SK-N-SH treated with all-trans-retinoic acid at 6 μM for 48 hours (cell line): ENCODE results near the gene AFG1L.

Source experiments
- ATAC-seq: fragments of 200-7000 bp; cut with Tn5 transposase; 3 replicates; pipeline ENCODE4 v1.9.1; 2020; ENCODE audit warnings: mild to moderate bottlenecking, moderate library complexity
- ARNTL ChIP-seq: fragments of 450-650 bp; formaldehyde crosslinking; IDR thresholded peaks from 2 replicates; pipeline ENCODE4 v1.5.0; 2020; ENCODE audit warnings: low read depth, mild to moderate bottlenecking, moderate library complexity, borderline replicate concordance
- BACH2 ChIP-seq: fragments of 250-450 bp; sonication (Bioruptor Pico); IDR thresholded peaks from 2 replicates; pipeline ENCODE4 v1.9.0; 2021; ENCODE audit warnings: mild to moderate bottlenecking, borderline replicate concordance
- CSDC2 ChIP-seq: fragments of 250-450 bp; sonication (Bioruptor Pico); IDR thresholded peaks from 2 replicates; pipeline ENCODE4 v1.5.0; 2020; ENCODE audit warnings: mild to moderate bottlenecking, moderate library complexity
- ESRRG ChIP-seq: fragments of 250-450 bp; sonication (Bioruptor Pico); IDR thresholded peaks from 2 replicates; pipeline ENCODE4 v1.6.1; 2021; ENCODE audit warnings: mild to moderate bottlenecking
- GLIS3 ChIP-seq: fragments of 250-450 bp; sonication (Bioruptor Pico); IDR thresholded peaks from 2 replicates; pipeline ENCODE4 v1.5.0; 2020; ENCODE audit warnings: mild to moderate bottlenecking, moderate library complexity
- ISL1 ChIP-seq: fragments of 250-450 bp; sonication (Bioruptor Pico); IDR thresholded peaks from 2 replicates; pipeline ENCODE4 v2.1.2; 2022; ENCODE audit warnings: mild to moderate bottlenecking, moderate library complexity
- OSR1 ChIP-seq: fragments of 250-450 bp; sonication (Bioruptor Pico); IDR thresholded peaks from 2 replicates; pipeline ENCODE4 v1.8.0; 2022; ENCODE audit warnings: moderate library complexity, mild to moderate bottlenecking, inconsistent platforms
- PPARA ChIP-seq: fragments of 250-450 bp; sonication (Bioruptor Pico); IDR thresholded peaks from 2 replicates; pipeline ENCODE4 v1.5.0; 2020; ENCODE audit warnings: mild to moderate bottlenecking, borderline replicate concordance
- RARB ChIP-seq: fragments of 250-450 bp; sonication (Bioruptor Pico); IDR thresholded peaks from 2 replicates; pipeline ENCODE4 v1.8.0; 2021; ENCODE audit warnings: mild to moderate bottlenecking, moderate library complexity
- SNAI2 ChIP-seq: fragments of 250-450 bp; sonication (Bioruptor Pico); IDR thresholded peaks from 2 replicates; pipeline ENCODE4 v1.5.0; 2020; ENCODE audit warnings: mild to moderate bottlenecking, moderate library complexity
- TCF4 ChIP-seq: fragments of 250-450 bp; sonication (Bioruptor Pico); IDR thresholded peaks from 2 replicates; pipeline ENCODE4 v1.8.0; 2021; ENCODE audit warnings: mild to moderate bottlenecking, moderate library complexity, borderline replicate concordance
- TOX ChIP-seq: fragments of 250-450 bp; sonication (Bioruptor Pico); IDR thresholded peaks from 2 replicates; pipeline ENCODE4 v1.8.0; 2021; ENCODE audit warnings: mild to moderate bottlenecking, moderate library complexity, borderline replicate concordance
- ZC3H10 ChIP-seq: fragments of 250-450 bp; sonication (Bioruptor Pico); IDR thresholded peaks from 2 replicates; pipeline ENCODE4 v1.5.1; 2021; ENCODE audit warnings: mild to moderate bottlenecking, moderate library complexity
- ZFP3 ChIP-seq: fragments of 250-450 bp; sonication (Bioruptor Pico); IDR thresholded peaks from 2 replicates; pipeline ENCODE4 v1.5.0; 2020; ENCODE audit warnings: mild to moderate bottlenecking, moderate library complexity
- ZFP30 ChIP-seq: fragments of 450-650 bp; formaldehyde crosslinking; IDR thresholded peaks from 2 replicates; pipeline ENCODE4 v1.5.0; 2022; ENCODE audit warnings: mild to moderate bottlenecking, moderate library complexity
- ZNF70 ChIP-seq: fragments of 450-650 bp; formaldehyde crosslinking; IDR thresholded peaks from 2 replicates; pipeline ENCODE4 v1.5.0; 2020; ENCODE audit warnings: mild to moderate bottlenecking, moderate library complexity
- ZNF8 ChIP-seq: fragments of 450-650 bp; formaldehyde crosslinking; IDR thresholded peaks from 2 replicates; pipeline ENCODE4 v1.5.0; 2020; ENCODE audit warnings: mild to moderate bottlenecking, moderate library complexity
- TF ChIP-seq, protein P1 (sequence below): fragments of 250-450 bp; sonication (Bioruptor Pico); IDR thresholded peaks from 2 replicates; pipeline ENCODE4 v1.5.0; 2020; ENCODE audit warnings: mild to moderate bottlenecking, moderate library complexity
- TF ChIP-seq, protein P2 (sequence below): fragments of 250-450 bp; sonication (Bioruptor Pico); IDR thresholded peaks from 2 replicates; pipeline ENCODE4 v1.8.0; 2021; ENCODE audit warnings: low read depth, mild to moderate bottlenecking, moderate library complexity, borderline replicate concordance
- TF ChIP-seq, protein P3 (sequence below): fragments of 250-450 bp; sonication (Bioruptor Pico); IDR thresholded peaks from 2 replicates; pipeline ENCODE4 v1.8.0; 2020; ENCODE audit warnings: mild to moderate bottlenecking, moderate library complexity, borderline replicate concordance
- TF ChIP-seq, protein P4 (sequence below): fragments of 250-450 bp; sonication (Bioruptor Pico); IDR thresholded peaks from 2 replicates; pipeline ENCODE4 v1.5.1; 2021; ENCODE audit warnings: mild to moderate bottlenecking, moderate library complexity

AFG1L gene

DNA sequence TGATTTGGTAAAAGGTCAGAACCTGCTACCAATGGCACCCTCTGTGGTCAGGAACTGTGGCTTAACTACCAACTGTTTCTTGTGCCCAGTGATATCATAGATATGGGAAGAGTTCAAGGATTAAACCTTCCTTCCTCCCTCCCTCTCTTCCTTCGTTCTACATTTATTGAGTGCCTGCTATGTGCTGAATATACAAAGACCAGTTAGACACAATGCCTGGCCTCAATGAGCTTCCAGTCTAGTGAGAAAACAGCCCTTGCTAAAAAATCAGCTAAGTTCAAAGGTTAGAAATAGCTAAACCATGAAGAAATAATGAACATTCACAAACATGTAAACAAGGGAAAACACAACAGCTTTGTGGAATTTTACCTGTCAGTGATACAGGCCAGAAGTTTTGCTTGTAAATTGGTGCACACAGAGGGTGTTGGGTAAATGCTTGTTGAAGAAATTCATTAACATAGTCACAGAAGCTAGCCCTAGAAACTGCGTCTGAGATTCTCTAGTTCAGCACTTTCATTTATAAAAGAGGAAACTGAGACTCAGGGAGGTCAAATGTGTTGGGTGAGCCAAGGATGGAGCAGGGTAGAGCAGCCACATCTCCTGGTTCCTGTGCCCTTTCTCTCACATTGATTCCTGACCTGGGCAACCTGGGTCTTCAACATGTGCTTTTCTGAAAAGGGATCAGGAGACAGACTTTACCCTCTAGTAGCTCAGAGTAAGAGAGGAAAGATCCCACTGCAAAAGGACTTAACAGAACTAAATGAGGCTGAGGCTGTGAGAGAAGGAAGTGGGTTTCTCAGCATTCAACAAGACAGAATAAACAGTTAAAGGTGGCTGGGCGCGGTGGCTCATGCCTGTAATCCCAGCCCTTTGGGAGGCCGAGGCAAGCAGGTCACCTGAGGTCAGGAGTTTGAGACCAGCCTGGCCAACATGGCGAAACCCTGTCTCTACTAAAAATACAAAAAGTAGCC, 251.5 kb downstream of the AFG1L start (continued):
- TF ChIP-seq, protein P1, sequence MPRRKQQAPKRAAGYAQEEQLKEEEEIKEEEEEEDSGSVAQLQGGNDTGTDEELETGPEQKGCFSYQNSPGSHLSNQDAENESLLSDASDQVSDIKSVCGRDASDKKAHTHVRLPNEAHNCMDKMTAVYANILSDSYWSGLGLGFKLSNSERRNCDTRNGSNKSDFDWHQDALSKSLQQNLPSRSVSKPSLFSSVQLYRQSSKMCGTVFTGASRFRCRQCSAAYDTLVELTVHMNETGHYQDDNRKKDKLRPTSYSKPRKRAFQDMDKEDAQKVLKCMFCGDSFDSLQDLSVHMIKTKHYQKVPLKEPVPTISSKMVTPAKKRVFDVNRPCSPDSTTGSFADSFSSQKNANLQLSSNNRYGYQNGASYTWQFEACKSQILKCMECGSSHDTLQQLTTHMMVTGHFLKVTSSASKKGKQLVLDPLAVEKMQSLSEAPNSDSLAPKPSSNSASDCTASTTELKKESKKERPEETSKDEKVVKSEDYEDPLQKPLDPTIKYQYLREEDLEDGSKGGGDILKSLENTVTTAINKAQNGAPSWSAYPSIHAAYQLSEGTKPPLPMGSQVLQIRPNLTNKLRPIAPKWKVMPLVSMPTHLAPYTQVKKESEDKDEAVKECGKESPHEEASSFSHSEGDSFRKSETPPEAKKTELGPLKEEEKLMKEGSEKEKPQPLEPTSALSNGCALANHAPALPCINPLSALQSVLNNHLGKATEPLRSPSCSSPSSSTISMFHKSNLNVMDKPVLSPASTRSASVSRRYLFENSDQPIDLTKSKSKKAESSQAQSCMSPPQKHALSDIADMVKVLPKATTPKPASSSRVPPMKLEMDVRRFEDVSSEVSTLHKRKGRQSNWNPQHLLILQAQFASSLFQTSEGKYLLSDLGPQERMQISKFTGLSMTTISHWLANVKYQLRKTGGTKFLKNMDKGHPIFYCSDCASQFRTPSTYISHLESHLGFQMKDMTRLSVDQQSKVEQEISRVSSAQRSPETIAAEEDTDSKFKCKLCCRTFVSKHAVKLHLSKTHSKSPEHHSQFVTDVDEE (CRISPR knock-in tag) = no peak
- no peak for TF ChIP-seq PPARA
- TF ChIP-seq ISL1 (CRISPR knock-in tag) = no peak
- no peak for TF ChIP-seq ZFP3 (CRISPR knock-in tag)
- no peak for TF ChIP-seq ZC3H10 (CRISPR knock-in tag)
- TF ChIP-seq ARNTL (CRISPR knock-in tag) = no peak
- TF ChIP-seq ZFP30 (CRISPR knock-in tag) = no peak
- no peak for TF ChIP-seq TOX (CRISPR knock-in tag)
- TF ChIP-seq SNAI2 (CRISPR knock-in tag) = no peak

DNA sequence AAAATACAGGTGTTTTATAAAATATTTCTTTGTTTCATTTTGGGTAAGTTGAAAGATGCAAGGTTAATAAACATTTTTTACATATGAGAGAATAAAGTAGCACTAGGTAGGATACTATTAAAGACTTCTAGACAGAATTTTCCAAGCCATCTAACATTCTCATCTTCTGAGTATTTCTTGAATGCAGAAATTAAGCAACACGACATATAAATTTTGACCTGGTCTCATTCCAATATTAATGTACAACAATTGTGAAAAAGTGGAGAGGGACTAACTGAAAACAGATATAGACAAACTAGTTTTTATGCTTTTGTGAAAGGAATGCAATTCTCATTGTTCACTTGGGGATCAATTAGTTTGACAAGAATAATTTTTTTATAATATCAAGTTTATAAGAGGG, 254.4 kb downstream of the AFG1L start:
- ATAC-seq = no peak
- TF ChIP-seq ZNF8 (CRISPR knock-in tag) (no peak), ZNF70 (no peak), OSR1 (CRISPR knock-in tag) (no peak)

DNA sequence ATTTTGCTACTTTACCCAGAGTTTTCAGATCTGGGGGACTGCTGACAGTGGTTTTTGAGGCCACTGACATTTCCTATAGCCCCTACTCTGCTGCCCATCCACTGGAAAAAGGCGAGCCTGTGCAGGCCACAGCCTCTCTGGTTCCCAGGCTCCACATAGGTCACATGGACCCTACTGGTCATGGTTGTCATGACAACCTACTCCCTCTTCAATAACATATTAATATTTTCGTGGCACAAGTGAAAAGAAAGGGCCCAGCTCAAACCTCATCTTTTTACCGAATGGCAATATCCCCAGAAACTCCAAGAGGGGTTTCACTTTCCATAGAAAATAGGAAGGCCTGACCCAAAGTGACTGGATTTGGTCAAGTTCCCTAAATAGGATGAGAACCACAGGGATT, 254.9 kb downstream of the AFG1L start:
- no peak for ATAC-seq

More for the DNA sequence above, 254.9 kb downstream of the AFG1L start:
- no peak for TF ChIP-seq ESRRG (CRISPR knock-in tag)
- TF ChIP-seq ZNF8 (CRISPR knock-in tag) = no peak
- TF ChIP-seq, protein P2, sequence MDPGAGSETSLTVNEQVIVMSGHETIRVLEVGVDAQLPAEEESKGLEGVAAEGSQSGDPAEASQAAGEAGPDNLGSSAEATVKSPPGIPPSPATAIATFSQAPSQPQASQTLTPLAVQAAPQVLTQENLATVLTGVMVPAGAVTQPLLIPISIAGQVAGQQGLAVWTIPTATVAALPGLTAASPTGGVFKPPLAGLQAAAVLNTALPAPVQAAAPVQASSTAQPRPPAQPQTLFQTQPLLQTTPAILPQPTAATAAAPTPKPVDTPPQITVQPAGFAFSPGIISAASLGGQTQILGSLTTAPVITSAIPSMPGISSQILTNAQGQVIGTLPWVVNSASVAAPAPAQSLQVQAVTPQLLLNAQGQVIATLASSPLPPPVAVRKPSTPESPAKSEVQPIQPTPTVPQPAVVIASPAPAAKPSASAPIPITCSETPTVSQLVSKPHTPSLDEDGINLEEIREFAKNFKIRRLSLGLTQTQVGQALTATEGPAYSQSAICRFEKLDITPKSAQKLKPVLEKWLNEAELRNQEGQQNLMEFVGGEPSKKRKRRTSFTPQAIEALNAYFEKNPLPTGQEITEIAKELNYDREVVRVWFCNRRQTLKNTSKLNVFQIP (CRISPR knock-in tag) = no peak
- TF ChIP-seq BACH2 (CRISPR knock-in tag) = no peak
- TF ChIP-seq ZNF70 = no peak
- no peak for TF ChIP-seq ZC3H10 (CRISPR knock-in tag)
- TF ChIP-seq CSDC2 (CRISPR knock-in tag) = no peak
- no peak for TF ChIP-seq ARNTL (CRISPR knock-in tag)
- TF ChIP-seq RARB (CRISPR knock-in tag) = no peak
- TF ChIP-seq OSR1 (CRISPR knock-in tag) = no peak
- no peak for TF ChIP-seq ISL1 (CRISPR knock-in tag)
- TF ChIP-seq SNAI2 (CRISPR knock-in tag) = no peak
- no peak for TF ChIP-seq ZFP30 (CRISPR knock-in tag)
- TF ChIP-seq PPARA = no peak
- no peak for TF ChIP-seq TCF4
- TF ChIP-seq TOX (CRISPR knock-in tag) = no peak
- TF ChIP-seq, protein P3, sequence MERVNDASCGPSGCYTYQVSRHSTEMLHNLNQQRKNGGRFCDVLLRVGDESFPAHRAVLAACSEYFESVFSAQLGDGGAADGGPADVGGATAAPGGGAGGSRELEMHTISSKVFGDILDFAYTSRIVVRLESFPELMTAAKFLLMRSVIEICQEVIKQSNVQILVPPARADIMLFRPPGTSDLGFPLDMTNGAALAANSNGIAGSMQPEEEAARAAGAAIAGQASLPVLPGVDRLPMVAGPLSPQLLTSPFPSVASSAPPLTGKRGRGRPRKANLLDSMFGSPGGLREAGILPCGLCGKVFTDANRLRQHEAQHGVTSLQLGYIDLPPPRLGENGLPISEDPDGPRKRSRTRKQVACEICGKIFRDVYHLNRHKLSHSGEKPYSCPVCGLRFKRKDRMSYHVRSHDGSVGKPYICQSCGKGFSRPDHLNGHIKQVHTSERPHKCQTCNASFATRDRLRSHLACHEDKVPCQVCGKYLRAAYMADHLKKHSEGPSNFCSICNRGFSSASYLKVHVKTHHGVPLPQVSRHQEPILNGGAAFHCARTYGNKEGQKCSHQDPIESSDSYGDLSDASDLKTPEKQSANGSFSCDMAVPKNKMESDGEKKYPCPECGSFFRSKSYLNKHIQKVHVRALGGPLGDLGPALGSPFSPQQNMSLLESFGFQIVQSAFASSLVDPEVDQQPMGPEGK (CRISPR knock-in tag) = no peak
- TF ChIP-seq GLIS3 (CRISPR knock-in tag) = no peak
- TF ChIP-seq, protein P4, sequence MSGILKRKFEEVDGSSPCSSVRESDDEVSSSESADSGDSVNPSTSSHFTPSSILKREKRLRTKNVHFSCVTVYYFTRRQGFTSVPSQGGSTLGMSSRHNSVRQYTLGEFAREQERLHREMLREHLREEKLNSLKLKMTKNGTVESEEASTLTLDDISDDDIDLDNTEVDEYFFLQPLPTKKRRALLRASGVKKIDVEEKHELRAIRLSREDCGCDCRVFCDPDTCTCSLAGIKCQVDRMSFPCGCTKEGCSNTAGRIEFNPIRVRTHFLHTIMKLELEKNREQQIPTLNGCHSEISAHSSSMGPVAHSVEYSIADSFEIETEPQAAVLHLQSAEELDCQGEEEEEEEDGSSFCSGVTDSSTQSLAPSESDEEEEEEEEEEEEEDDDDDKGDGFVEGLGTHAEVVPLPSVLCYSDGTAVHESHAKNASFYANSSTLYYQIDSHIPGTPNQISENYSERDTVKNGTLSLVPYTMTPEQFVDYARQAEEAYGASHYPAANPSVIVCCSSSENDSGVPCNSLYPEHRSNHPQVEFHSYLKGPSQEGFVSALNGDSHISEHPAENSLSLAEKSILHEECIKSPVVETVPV (CRISPR knock-in tag) = no peak
